Fibroblast of lung (primary cell): ENCODE results near the gene KCNE2. TPM values are rescaled to one million over a fixed set of nuclear protein-coding genes. Genes with fewer than 3 reads are reported as not detected.

Experiments
- DNase-seq, 2 donors: peaks; one replicate each; pipeline versions ENCODE4 v3.0.0 to v3.0.0-alpha.2; 2010; ENCODE audit warnings: low read depth in 2 of 2
- H2AFZ ChIP-seq: 2 replicates; pipeline ENCODE4 v1.5.1; 2012; ENCODE audit warnings: low read length, control low read depth, inconsistent platforms
- H3K27ac ChIP-seq: 2 replicates; pipeline ENCODE4 v1.5.1; 2011; ENCODE audit warnings: low read length, control low read depth; ENCODE audit not compliant: insufficient read depth
- H3K27me3 ChIP-seq: 2 replicates; pipeline ENCODE4 v1.5.1; 2011; ENCODE audit warnings: mild to moderate bottlenecking, low read length; ENCODE audit not compliant: control insufficient read depth, insufficient read depth
- H3K36me3 ChIP-seq: 2 replicates; pipeline ENCODE4 v1.5.1; 2011; ENCODE audit warnings: low read length; ENCODE audit not compliant: control insufficient read depth, insufficient read depth
- H3K4me1 ChIP-seq: 2 replicates; pipeline ENCODE4 v1.5.1; 2011; ENCODE audit warnings: low read length; ENCODE audit not compliant: control insufficient read depth, insufficient read depth; ENCODE audit errors: extremely low read depth
- H3K4me2 ChIP-seq: 2 replicates; pipeline ENCODE4 v1.5.1; 2011; ENCODE audit warnings: low read length, control low read depth; ENCODE audit not compliant: insufficient read depth; ENCODE audit errors: extremely low read depth
- H3K4me3 ChIP-seq, 4 experiments: fragments of 200-600 bp in 1 of 4; sonication (generic) in 1 of 4; replicated peaks in 1 of 4; 2 replicates each; pipeline ENCODE4 v1.5.1; 2011 to 2016; ENCODE audit warnings: low read length in 4 of 4, low read depth in 3 of 4, mild to moderate bottlenecking in 3 of 4, control low read depth in 2 of 4, inconsistent platforms in 1 of 4, mixed read lengths in 1 of 4; ENCODE audit not compliant: insufficient read depth in 1 of 4; ENCODE audit errors: control extremely low read depth in 1 of 4
- H3K79me2 ChIP-seq: 2 replicates; pipeline ENCODE4 v1.5.1; 2012; ENCODE audit warnings: mild to moderate bottlenecking, low read length, inconsistent platforms; ENCODE audit not compliant: control insufficient read depth, insufficient read depth
- H3K9ac ChIP-seq: 2 replicates; pipeline ENCODE4 v1.5.1; 2011; ENCODE audit warnings: mild to moderate bottlenecking, low read length, control low read depth; ENCODE audit not compliant: insufficient read depth
- H3K9me3 ChIP-seq: 2 replicates; pipeline ENCODE4 v1.5.1; 2012; ENCODE audit warnings: low read depth, low read length; ENCODE audit not compliant: control insufficient read depth, insufficient read depth
- H4K20me1 ChIP-seq: 2 replicates; pipeline ENCODE4 v1.5.1; 2011; ENCODE audit warnings: low read length; ENCODE audit not compliant: control insufficient read depth, insufficient read depth; ENCODE audit errors: extremely low read depth
- CTCF ChIP-seq, 2 donors: IDR thresholded peaks in 1 of 2; conservative IDR thresholded peaks in 1 of 2; 1 replicate in 1 of 2; 2 replicates in 1 of 2; pipeline ENCODE4 v1.5.1; 2011 to 2012; ENCODE audit warnings: low read length in 2 of 2, control low read depth in 1 of 2, inconsistent platforms in 1 of 2, low read depth in 1 of 2, mild to moderate bottlenecking in 1 of 2
- EZH2 ChIP-seq: IDR thresholded peaks from 2 replicates; pipeline ENCODE4 v1.5.1; 2012; ENCODE audit warnings: low read length, control low read depth, mild to moderate bottlenecking; ENCODE audit errors: missing control alignments
- polyA plus RNA-seq, 2 donors: library from polyadenylated mRNA; depleted of rRNA in 1 of 2; stranded (reverse) in 1 of 2; unstranded in 1 of 2; fragments of >200 nt; gene quantifications; 2 replicates each; pipeline ENCODE4 v1.2.1, GENCODE V29; 2011 to 2012; ENCODE audit warnings: missing spikeins in 1 of 2
- total RNA-seq: library from RNA; depleted of rRNA; stranded (reverse); fragments of >200 nt; gene quantifications from 2 replicates; pipeline ENCODE4 v1.2.1, GENCODE V29; 2014

KCNE2 gene
- total and polyA plus RNA-seq, 2 donors (not counting 1 experiment from before 2014, with no cell fraction given): 0.17 TPM; not detected in 1

GRCh38 chr21:34336756-34337391 lies 26.9 kb upstream of the KCNE2 start:
- H3K79me2 ChIP-seq: no peaks in the 10 kb centered on the region
- DNase-seq: peak; percentile 25 to 77
- H3K36me3 ChIP-seq: no peaks in the 10 kb centered on the region
- H2AFZ ChIP-seq: no peak overlapping the region
- no peaks in the 10 kb centered on the region for H3K9me3 ChIP-seq
- H3K4me2 ChIP-seq: no peak overlapping the region
- H3K4me1 ChIP-seq: no peaks in the 10 kb centered on the region
- no peak overlapping the region for H3K27ac ChIP-seq
- peaks cover 2% of the 10 kb centered on the region for H3K27me3 ChIP-seq
- H3K4me3 ChIP-seq: no peak overlapping the region
- TF ChIP-seq EZH2 (no peak), CTCF (conservative IDR thresholded peaks at IDR 0.05 in 1 of 2, IDR thresholded peaks at IDR 0.05 in 1 of 2; ENCODE audit: low read depth in 1 of 2, low read length in 2 of 2) (no peak)
- H4K20me1 ChIP-seq: no peaks in the 10 kb centered on the region
- H3K9ac ChIP-seq: no peak overlapping the region

GRCh38 chr21:34337741-34338140 lies 26.1 kb upstream of the KCNE2 start:
- H3K27ac ChIP-seq: no peak overlapping the region
- H2AFZ ChIP-seq: no peak overlapping the region
- H3K79me2 ChIP-seq: no peaks in the 10 kb centered on the region
- peak in 1 of 2 donors; percentile 34 for DNase-seq
- H4K20me1 ChIP-seq: no peaks in the 10 kb centered on the region
- H3K4me3 ChIP-seq: no peak overlapping the region
- H3K4me2 ChIP-seq: no peak overlapping the region
- no peaks in the 10 kb centered on the region for H3K4me1 ChIP-seq
- no peaks in the 10 kb centered on the region for H3K9me3 ChIP-seq
- H3K9ac ChIP-seq: no peak overlapping the region
- no peaks in the 10 kb centered on the region for H3K36me3 ChIP-seq
- no peak for TF ChIP-seq EZH2
- no peak for TF ChIP-seq CTCF (conservative IDR thresholded peaks at IDR 0.05 in 1 of 2, IDR thresholded peaks at IDR 0.05 in 1 of 2; ENCODE audit: low read depth in 1 of 2, low read length in 2 of 2)
- peaks cover 2% of the 10 kb centered on the region for H3K27me3 ChIP-seq

GRCh38 chr21:34338226-34338625 lies 25.6 kb upstream of the KCNE2 start:
- H3K9ac ChIP-seq: no peak overlapping the region
- H4K20me1 ChIP-seq: no peaks in the 10 kb centered on the region
- H3K4me3 ChIP-seq: no peak overlapping the region
- no peaks in the 10 kb centered on the region for H3K79me2 ChIP-seq
- no peaks in the 10 kb centered on the region for H3K36me3 ChIP-seq
- peaks cover 2% of the 10 kb centered on the region for H3K27me3 ChIP-seq
- H2AFZ ChIP-seq: no peak overlapping the region
- DNase-seq: no peak
- TF ChIP-seq EZH2 (no peak), CTCF (conservative IDR thresholded peaks at IDR 0.05 in 1 of 2, IDR thresholded peaks at IDR 0.05 in 1 of 2; ENCODE audit: low read depth in 1 of 2, low read length in 2 of 2) (no peak)
- H3K4me1 ChIP-seq: no peaks in the 10 kb centered on the region
- no peaks in the 10 kb centered on the region for H3K9me3 ChIP-seq
- H3K27ac ChIP-seq: no peak overlapping the region
- no peak overlapping the region for H3K4me2 ChIP-seq
